SIG-M5 treated with dmso at 0.1 percent for 504 hours (cell line): ENCODE results near the gene ANKRA2.
A peak's percentile ranks its signal among the peaks of the same experiment; 100 is the strongest.
"Not testable (repeated sequence)": the region's sequence is repeated elsewhere in the genome, so short reads cannot be mapped to it uniquely, and the experiment has no call there.

ENCODE experiments used
- DNase-seq: peaks from one replicate; lab custom pipeline; 2025; ENCODE audit not compliant: unreplicated experiment; lab: John Stamatoyannopoulos, UW

Gene ANKRA2

GRCh38 chr5:73550016-73550415 is 15.4 kb downstream of the ANKRA2 start:
- DNase-seq: no peak

- DNase-seq: no peak
Observed at GRCh38 chr5:73545403-73545779, 20.0 kb downstream of the ANKRA2 start.

GRCh38 chr5:73544429-73545402 is 20.7 kb downstream of the ANKRA2 start:
- no peak for DNase-seq

GRCh38 chr5:73542020-73542419 is 23.4 kb downstream of the ANKRA2 start:
- DNase-seq: no peak

- DNase-seq: peak; percentile 23
Observed at GRCh38 chr5:73540192-73540591, 25.2 kb downstream of the ANKRA2 start.

- no peak for DNase-seq
Observed at GRCh38 chr5:73539730-73540129, 25.7 kb downstream of the ANKRA2 start.

GRCh38 chr5:73534971-73535370 is 30.5 kb downstream of the ANKRA2 start:
- DNase-seq: no peak

GRCh38 chr5:73534011-73534644 is 31.3 kb downstream of the ANKRA2 start:
- no peak for DNase-seq

- no peak for DNase-seq
Observed at GRCh38 chr5:73532195-73532594, 33.2 kb downstream of the ANKRA2 start.

- no peak for DNase-seq
Observed at GRCh38 chr5:73531356-73531755, 34.1 kb downstream of the ANKRA2 start.

- DNase-seq: no peak
Observed at GRCh38 chr5:73529081-73529480, 36.4 kb downstream of the ANKRA2 start.

GRCh38 chr5:73528248-73528647 is 37.2 kb downstream of the ANKRA2 start:
- peak; percentile 23 for DNase-seq

- DNase-seq: no peak
Observed at GRCh38 chr5:73525606-73526203, 39.7 kb downstream of the ANKRA2 start.

GRCh38 chr5:73523861-73524260 is 41.6 kb downstream of the ANKRA2 start:
- no peak for DNase-seq

GRCh38 chr5:73522989-73523388 is 42.5 kb downstream of the ANKRA2 start:
- no peak for DNase-seq

- peak; percentile 92 for DNase-seq
Observed at GRCh38 chr5:73519531-73520283, 45.7 kb downstream of the ANKRA2 start.

- DNase-seq: peak; percentile 35
Observed at GRCh38 chr5:73515232-73515631, 50.2 kb downstream of the ANKRA2 start.

- DNase-seq: no peak
Observed at GRCh38 chr5:73514418-73514817, 51.0 kb downstream of the ANKRA2 start.

- no peak for DNase-seq
Observed at GRCh38 chr5:73513996-73514395, 51.4 kb downstream of the ANKRA2 start.

GRCh38 chr5:73508521-73508920 is 56.9 kb downstream of the ANKRA2 start:
- not testable (repeated sequence) for DNase-seq

GRCh38 chr5:73507062-73507461 is 58.4 kb downstream of the ANKRA2 start:
- no peak for DNase-seq
